NOMO-1 treated with dmso at 0.1 percent for 144 hours (cell line): ENCODE data around the gene AHNAK2.

Source experiments
- DNase-seq: peaks from one replicate; lab custom pipeline; 2025; ENCODE audit not compliant: unreplicated experiment; lab: John Stamatoyannopoulos, UW

Gene AHNAK2

GRCh38 chr14:105012171-105012985 is 34.2 kb upstream of the AHNAK2 start:
- DNase-seq: no peak

GRCh38 chr14:105011312-105011990 is 33.3 kb upstream of the AHNAK2 start:
- DNase-seq: no peak

- DNase-seq: no peak
These were observed 32.7 kb upstream of the AHNAK2 start for GRCh38 chr14:105010891-105011291.

- DNase-seq: no peak
These were observed 31.9 kb upstream of the AHNAK2 start for GRCh38 chr14:105010106-105010505.

GRCh38 chr14:105007593-105008264 is 29.6 kb upstream of the AHNAK2 start:
- DNase-seq: no peak

- no peak for DNase-seq
These were observed 28.8 kb upstream of the AHNAK2 start for GRCh38 chr14:105006831-105007592.

- DNase-seq: no peak
These were observed 28.0 kb upstream of the AHNAK2 start for GRCh38 chr14:105005929-105006830.

- DNase-seq: no peak
These were observed 27.3 kb upstream of the AHNAK2 start for GRCh38 chr14:105005329-105005928.

- no peak for DNase-seq
These were observed 21.2 kb upstream of the AHNAK2 start for GRCh38 chr14:104999361-104999760.

GRCh38 chr14:104998801-104999200 is 20.6 kb upstream of the AHNAK2 start:
- DNase-seq: no peak

- DNase-seq: no peak
These were observed 18.3 kb upstream of the AHNAK2 start for GRCh38 chr14:104996483-104996882.

- DNase-seq: no peak
These were observed 17.9 kb upstream of the AHNAK2 start for GRCh38 chr14:104996032-104996431.

- DNase-seq: no peak
These were observed 16.8 kb upstream of the AHNAK2 start for GRCh38 chr14:104994978-104995377.

- no peak for DNase-seq
These were observed 15.8 kb upstream of the AHNAK2 start for GRCh38 chr14:104993808-104994591.

GRCh38 chr14:104993306-104993705 is 15.1 kb upstream of the AHNAK2 start:
- DNase-seq: no peak

GRCh38 chr14:104992501-104992900 is 14.3 kb upstream of the AHNAK2 start:
- no peak for DNase-seq

- no peak for DNase-seq
These were observed 13.7 kb upstream of the AHNAK2 start for GRCh38 chr14:104991896-104992230.

GRCh38 chr14:104989951-104990303 is 11.8 kb upstream of the AHNAK2 start:
- no peak for DNase-seq

GRCh38 chr14:104989236-104989950 is 11.2 kb upstream of the AHNAK2 start:
- no peak for DNase-seq
